ENCODE measurements around the gene OPA3. TPM values are rescaled to one million over a fixed set of nuclear protein-coding genes. Genes with fewer than 3 reads are reported as not detected.

Gene OPA3
- total and polyA plus RNA-seq, 10 donors: 2.8 to 18.4 (median 16.0) TPM

- 90 to 92% (median 91%) methylated on average over 8 of the region's 8 CpGs for WGBS, 5 donors
- no peaks in the 10 kb centered on the region for H3K27me3 ChIP-seq (replicated peaks in 1 of 7)
- no peak overlapping the region for H3K27ac ChIP-seq
- intact Hi-C loops (cut with DNase I; ENCODE audit: low total_unique reads): no loop called here
- TF ChIP-seq POLR2A (IDR thresholded peaks at IDR 0.05) (no peak), POLR2AphosphoS5 (IDR thresholded peaks at IDR 0.05) (no peak), CTCF (IDR thresholded peaks at IDR 0.05 in 8 of 11, conservative IDR thresholded peaks at IDR 0.05 in 3 of 11) (no peak)
- H3K36me3 ChIP-seq: peaks cover 0 to 13% (median 1%) of the 10 kb centered on the region in 6 donors
- no peak for DNase-seq
- no peaks in the 10 kb centered on the region for H3K9me3 ChIP-seq
- peaks cover 0 to 26% (median 9%) of the 10 kb centered on the region in 6 donors for H3K4me1 ChIP-seq
- no peak overlapping the region for H3K4me3 ChIP-seq
Measured at GRCh38 chr19:45571457-45572220, 13.0 kb downstream of the OPA3 start.

- intact Hi-C loops (cut with DNase I; ENCODE audit: low total_unique reads): no loop called here
- no peak overlapping the region for H3K4me3 ChIP-seq
- WGBS, 5 donors: 64 to 73% (median 67%) methylated on average over 15 of the region's 15 CpGs
- H3K4me1 ChIP-seq: peaks cover 0 to 22% (median 11%) of the 10 kb centered on the region in 6 donors
- H3K36me3 ChIP-seq: peaks cover 0 to 13% (median 1%) of the 10 kb centered on the region in 6 donors
- H3K27me3 ChIP-seq (replicated peaks in 1 of 7): no peaks in the 10 kb centered on the region
- TF ChIP-seq POLR2AphosphoS5 (IDR thresholded peaks at IDR 0.05) (peak in 2 of 3 donors; percentile 49 to 57), CTCF (IDR thresholded peaks at IDR 0.05 in 8 of 11, conservative IDR thresholded peaks at IDR 0.05 in 3 of 11) (peak; percentile 17 to 86 (median 80)), POLR2A (IDR thresholded peaks at IDR 0.05) (no peak)
- H3K27ac ChIP-seq: peak overlapping the region in 1 of 8 donors; percentile 7
- DNase-seq: peak; percentile 89
- H3K9me3 ChIP-seq: no peaks in the 10 kb centered on the region
Measured at GRCh38 chr19:45569619-45570421, 14.8 kb downstream of the OPA3 start.

- Histone ChIP-seq H3K27me3 (replicated peaks in 1 of 7) (no peaks in the 10 kb centered on the region), H3K4me3 (no peak overlapping the region), H3K27ac (no peak overlapping the region), H3K9me3 (no peaks in the 10 kb centered on the region), H3K4me1 (peaks cover 0 to 29% (median 20%) of the 10 kb centered on the region in 6 donors), H3K36me3 (peaks cover 0 to 13% (median 1%) of the 10 kb centered on the region in 6 donors)
- WGBS, 5 donors: 84 to 94% (median 85%) methylated on average over 3 of the region's 3 CpGs
- intact Hi-C loops (cut with DNase I; ENCODE audit: low total_unique reads): no loop called here
- DNase-seq: no peak
- TF ChIP-seq POLR2AphosphoS5 (IDR thresholded peaks at IDR 0.05) (no peak), POLR2A (IDR thresholded peaks at IDR 0.05) (no peak), CTCF (IDR thresholded peaks at IDR 0.05 in 8 of 11, conservative IDR thresholded peaks at IDR 0.05 in 3 of 11) (no peak)
Measured at GRCh38 chr19:45568732-45569131, 15.9 kb downstream of the OPA3 start.

- DNase-seq: no peak
- Histone ChIP-seq H3K36me3 (peaks cover 0 to 9% (median 0%) of the 10 kb centered on the region in 6 donors), H3K4me1 (peaks cover 0 to 40% (median 31%) of the 10 kb centered on the region in 6 donors), H3K9me3 (no peaks in the 10 kb centered on the region), H3K27me3 (replicated peaks in 1 of 7) (no peaks in the 10 kb centered on the region), H3K4me3 (no peak overlapping the region), H3K27ac (no peak overlapping the region)
- no peak for TF ChIP-seq CTCF (IDR thresholded peaks at IDR 0.05 in 8 of 11, conservative IDR thresholded peaks at IDR 0.05 in 3 of 11)
- no peak for TF ChIP-seq POLR2AphosphoS5 (IDR thresholded peaks at IDR 0.05)
- no peak for TF ChIP-seq POLR2A (IDR thresholded peaks at IDR 0.05)
- intact Hi-C loops (cut with DNase I; ENCODE audit: low total_unique reads): no loop called here
- WGBS, 5 donors: 81 to 96% (median 92%) methylated on average over 2 of the region's 2 CpGs
Measured at GRCh38 chr19:45567609-45568008, 17.0 kb downstream of the OPA3 start.

Data from spleen (tissue), 11 donors.